Smooth muscle cell (in vitro differentiated cells): ENCODE data around the gene LSP1. TPM values are rescaled to one million over a fixed set of nuclear protein-coding genes. Genes with fewer than 3 reads are reported as not detected.

Source experiments
- DNase-seq: peaks from one replicate; lab custom pipeline; 2025; ENCODE audit not compliant: unreplicated experiment; lab: John Stamatoyannopoulos, UW
- H2AFZ ChIP-seq: fragments of 200-600 bp; sonication (generic); 2 replicates; pipeline ENCODE4 v1.6.0; 2016; ENCODE audit warnings: antibody characterized with exemption, low read depth, mild to moderate bottlenecking
- H3F3A ChIP-seq: fragments of 200-600 bp; sonication (generic); 2 replicates; pipeline ENCODE4 v1.6.0; 2017; ENCODE audit warnings: antibody characterized with exemption, low read depth
- H3K27ac ChIP-seq: fragments of 200-600 bp; sonication (generic); 2 replicates; pipeline ENCODE4 v1.5.1; 2016; ENCODE audit warnings: low read depth, mild to moderate bottlenecking
- H3K27me3 ChIP-seq: fragments of 200-600 bp; sonication (generic); 2 replicates; pipeline ENCODE4 v1.6.1; 2016; ENCODE audit warnings: low read depth, mild to moderate bottlenecking
- H3K36me3 ChIP-seq: fragments of 200-600 bp; sonication (generic); 2 replicates; pipeline ENCODE4 v1.5.1; 2016; ENCODE audit warnings: low read depth
- H3K4me1 ChIP-seq: fragments of 200-600 bp; sonication (generic); 2 replicates; pipeline ENCODE4 v1.5.1; 2016; ENCODE audit warnings: low read depth
- H3K4me2 ChIP-seq: fragments of 200-600 bp; sonication (generic); 2 replicates; pipeline ENCODE4 v1.6.0; 2016; ENCODE audit warnings: mild to moderate bottlenecking
- H3K4me3 ChIP-seq: fragments of 200-600 bp; sonication (generic); 2 replicates; pipeline ENCODE4 v1.5.1; 2016; ENCODE audit warnings: mild to moderate bottlenecking
- H3K79me2 ChIP-seq: fragments of 200-600 bp; sonication (generic); 2 replicates; pipeline ENCODE4 v1.6.0; 2016; ENCODE audit warnings: low read depth, mild to moderate bottlenecking
- H3K9ac ChIP-seq: fragments of 200-600 bp; sonication (generic); 2 replicates; pipeline ENCODE4 v1.6.0; 2016; ENCODE audit warnings: low read depth
- H3K9me3 ChIP-seq: fragments of 200-600 bp; sonication (generic); replicated peaks from 2 replicates; pipeline ENCODE4 v1.5.1; 2016; ENCODE audit warnings: low read depth
- H4K20me1 ChIP-seq: fragments of 200-600 bp; sonication (generic); 2 replicates; pipeline ENCODE4 v1.6.0; 2016; ENCODE audit warnings: low read depth
- CTCF ChIP-seq: fragments of 200-600 bp; sonication (generic); IDR thresholded peaks from 2 replicates; pipeline ENCODE4 v1.5.1; 2017; ENCODE audit warnings: borderline replicate concordance, mild to moderate bottlenecking, antibody characterized with exemption; ENCODE audit not compliant: insufficient read depth, poor library complexity, severe bottlenecking
- WGBS: methylation state at CpG from one replicate; pipeline ENCODE4 v1.1.7; 2016; ENCODE audit warnings: low lambda C conversion rate; 5-methylcytosine and 5-hydroxymethylcytosine counted together
- polyA plus RNA-seq: library from polyadenylated mRNA; unstranded; fragments of >200 nt; fragmentation: Nextera tagmentation; extraction: Ambion mirVana; gene quantifications from 2 replicates; pipeline ENCODE4 v1.2.1, GENCODE V29; 2016
- total RNA-seq: library from RNA; depleted of rRNA; stranded (reverse); fragments of >200 nt; gene quantifications from 2 replicates; pipeline ENCODE4 v1.2.3, GENCODE V29; 2014

The LSP1 gene
- total and polyA plus RNA-seq, 2 experiments from 2014 or later, result 2.1 to 13.7 TPM

- Histone ChIP-seq H3K9me3 (no peaks in the 10 kb centered on the region), H4K20me1 (no peaks in the 10 kb centered on the region), H3K36me3 (no peaks in the 10 kb centered on the region), H3K79me2 (no peaks in the 10 kb centered on the region), H3K4me1 (peaks cover 12% of the 10 kb centered on the region), H2AFZ (no peak overlapping the region), H3K4me3 (no peak overlapping the region), H3K27me3 (no peaks in the 10 kb centered on the region), H3K9ac (no peak overlapping the region), H3K4me2 (peak overlapping the region; percentile 62), H3F3A (no peaks in the 10 kb centered on the region), H3K27ac (no peak overlapping the region)
- DNase-seq, result no peak
- 52% methylated on average over 11 of the region's 11 CpGs for WGBS
- TF ChIP-seq CTCF, result no peak
These were observed 23.7 kb upstream of the LSP1 start for GRCh38 chr11:1829039-1829820.

- Histone ChIP-seq H3K27me3 (no peaks in the 10 kb centered on the region), H3K4me3 (no peak overlapping the region), H3K36me3 (no peaks in the 10 kb centered on the region), H3K9me3 (no peaks in the 10 kb centered on the region), H3K4me2 (peak overlapping the region; percentile 22), H3K27ac (peak overlapping the region; percentile 44), H3K4me1 (peaks cover 12% of the 10 kb centered on the region), H3F3A (no peaks in the 10 kb centered on the region), H3K9ac (no peak overlapping the region), H2AFZ (no peak overlapping the region), H4K20me1 (no peaks in the 10 kb centered on the region), H3K79me2 (no peaks in the 10 kb centered on the region)
- TF ChIP-seq CTCF, result no peak
- DNase-seq, result no peak
- 68% methylated on average over 6 of the region's 6 CpGs for WGBS
These were observed 22.9 kb upstream of the LSP1 start for GRCh38 chr11:1830004-1830321.

GRCh38 chr11:1830322-1831223, 22.3 kb upstream of the LSP1 start:
- H3K4me2 ChIP-seq, result peak overlapping the region; percentile 22
- 28% methylated on average over 33 of the region's 33 CpGs for WGBS
- no peaks in the 10 kb centered on the region for H3K9me3 ChIP-seq
- H3F3A ChIP-seq, result no peaks in the 10 kb centered on the region
- no peaks in the 10 kb centered on the region for H3K36me3 ChIP-seq
- H2AFZ ChIP-seq, result no peak overlapping the region
- no peak overlapping the region for H3K4me3 ChIP-seq
- H3K4me1 ChIP-seq, result peaks cover 12% of the 10 kb centered on the region
- H3K27ac ChIP-seq, result peak overlapping the region; percentile 44
- H3K9ac ChIP-seq, result no peak overlapping the region
- H3K79me2 ChIP-seq, result no peaks in the 10 kb centered on the region
- no peaks in the 10 kb centered on the region for H3K27me3 ChIP-seq
- DNase-seq, result no peak
- TF ChIP-seq CTCF, result no peak
- no peaks in the 10 kb centered on the region for H4K20me1 ChIP-seq
